ENCODE data around the gene ZSCAN10.
"Not testable (repeated sequence)": the region's sequence is repeated elsewhere in the genome, so short reads cannot be mapped to it uniquely, and the experiment has no call there.

The ZSCAN10 gene

DNA sequence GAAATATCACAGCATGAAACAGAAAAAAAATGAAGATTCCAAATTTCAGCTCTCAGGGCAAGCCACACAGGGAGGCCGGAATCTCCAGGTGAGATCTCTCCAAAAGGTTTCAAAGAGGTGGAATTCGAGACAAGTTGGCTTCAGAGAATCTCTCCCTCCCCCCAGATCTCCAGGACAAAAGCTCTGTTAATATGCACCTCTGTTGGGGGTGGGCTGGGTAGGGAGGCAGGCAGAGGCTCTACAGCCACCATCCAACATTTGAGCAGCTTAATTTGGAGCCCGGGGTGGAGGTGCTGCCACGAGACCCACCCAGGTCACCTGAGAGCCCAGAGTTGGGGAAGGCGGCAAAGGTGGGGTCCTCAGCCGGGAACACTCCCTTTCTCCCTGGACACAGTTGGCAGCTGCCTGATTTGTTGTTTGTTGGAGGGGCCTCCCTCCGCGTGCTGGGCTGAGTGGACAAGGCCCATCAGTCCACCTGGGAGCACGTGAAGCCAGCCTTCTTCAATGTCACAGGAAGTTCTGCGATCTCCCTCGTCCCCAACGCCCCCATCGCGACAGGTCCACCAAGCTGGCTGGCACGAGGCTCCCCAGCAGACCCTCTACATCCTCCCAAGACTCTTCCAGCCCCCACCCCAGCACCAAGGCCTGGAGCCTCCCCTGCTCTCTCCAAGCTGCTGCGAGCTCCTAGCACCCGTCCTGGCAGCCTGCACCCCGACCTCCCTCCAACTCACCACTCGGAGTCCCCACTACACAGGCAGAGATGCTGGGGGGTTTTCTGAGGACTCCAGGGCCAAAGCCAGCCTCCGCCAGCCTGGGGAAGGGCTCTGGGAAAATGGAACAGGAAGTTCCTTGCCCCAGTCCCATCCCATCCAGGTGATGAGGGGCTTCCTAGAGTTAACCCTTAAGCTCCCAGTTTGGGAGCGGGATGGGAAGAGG, at the start of gene ZSCAN10:
ZSCAN10 (minus strand) TSS at position 836 of the 936 bp plus-strand sequence. CDS start 6,357 bp downstream, outside the sequence.
- DNase-seq = no peak

GRCh38 chr16:3148256-3149192, 49.4 kb upstream of the ZSCAN10 start:
- DNase-seq = no peak

DNA sequence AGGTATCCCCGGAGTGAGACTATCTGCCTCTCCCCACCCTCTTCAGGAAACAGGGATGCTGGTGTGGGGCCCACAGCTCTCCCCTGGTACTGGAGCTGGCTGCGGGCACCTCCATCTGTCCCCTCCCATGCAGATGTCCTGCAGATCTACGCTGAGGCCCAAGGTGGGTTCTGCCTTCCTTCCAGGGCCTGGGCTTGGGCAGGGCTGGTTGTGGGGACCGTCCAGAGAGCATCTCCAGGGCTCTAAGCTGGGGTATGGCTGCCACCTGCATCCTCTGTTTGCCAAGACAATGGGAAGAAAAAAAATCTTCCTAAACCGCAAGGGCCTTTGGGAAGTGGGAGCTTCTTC, 48.6 kb upstream of the ZSCAN10 start:
- DNase-seq = no peak

DNA sequence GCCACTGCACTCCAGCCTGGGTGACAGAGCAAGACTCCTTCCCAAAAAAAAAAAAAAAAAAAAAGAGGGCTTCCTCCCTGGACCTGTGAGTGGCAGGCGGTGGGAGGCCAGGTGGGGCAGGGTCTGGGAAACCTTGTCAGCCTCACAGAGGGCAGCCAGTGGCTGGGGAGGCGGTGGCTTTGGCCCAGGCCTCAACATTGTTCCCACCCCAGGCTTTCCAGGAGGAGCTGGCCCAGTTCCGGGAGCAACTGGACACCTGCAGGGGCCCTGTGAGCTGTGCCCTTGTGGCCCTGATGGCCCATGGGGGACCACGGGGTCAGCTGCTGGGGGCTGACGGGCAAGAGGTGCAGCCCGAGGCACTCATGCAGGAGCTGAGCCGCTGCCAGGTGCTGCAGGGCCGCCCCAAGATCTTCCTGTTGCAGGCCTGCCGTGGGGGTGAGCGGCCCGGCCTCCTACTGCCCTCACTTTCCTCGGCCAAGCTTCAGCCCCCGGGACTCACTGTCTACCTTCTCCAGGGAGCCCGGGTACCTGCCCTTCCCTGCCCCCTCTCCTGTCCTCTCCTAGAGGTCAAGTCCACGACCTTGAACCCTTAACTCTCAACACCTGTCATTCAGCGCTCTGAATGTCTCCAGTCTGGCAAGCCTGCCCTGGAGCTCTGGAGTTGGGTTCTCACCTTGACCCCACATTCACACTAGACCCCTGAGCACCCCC, 48.1 kb upstream of the ZSCAN10 start:
- DNase-seq = no peak

- no peak for DNase-seq
Measured at GRCh38 chr16:3145660-3146059, 46.6 kb upstream of the ZSCAN10 start.

GRCh38 chr16:3145151-3145550, 46.1 kb upstream of the ZSCAN10 start:
- DNase-seq = no peak

- no peak for DNase-seq
Measured at GRCh38 chr16:3144321-3144983, 45.4 kb upstream of the ZSCAN10 start.

DNA sequence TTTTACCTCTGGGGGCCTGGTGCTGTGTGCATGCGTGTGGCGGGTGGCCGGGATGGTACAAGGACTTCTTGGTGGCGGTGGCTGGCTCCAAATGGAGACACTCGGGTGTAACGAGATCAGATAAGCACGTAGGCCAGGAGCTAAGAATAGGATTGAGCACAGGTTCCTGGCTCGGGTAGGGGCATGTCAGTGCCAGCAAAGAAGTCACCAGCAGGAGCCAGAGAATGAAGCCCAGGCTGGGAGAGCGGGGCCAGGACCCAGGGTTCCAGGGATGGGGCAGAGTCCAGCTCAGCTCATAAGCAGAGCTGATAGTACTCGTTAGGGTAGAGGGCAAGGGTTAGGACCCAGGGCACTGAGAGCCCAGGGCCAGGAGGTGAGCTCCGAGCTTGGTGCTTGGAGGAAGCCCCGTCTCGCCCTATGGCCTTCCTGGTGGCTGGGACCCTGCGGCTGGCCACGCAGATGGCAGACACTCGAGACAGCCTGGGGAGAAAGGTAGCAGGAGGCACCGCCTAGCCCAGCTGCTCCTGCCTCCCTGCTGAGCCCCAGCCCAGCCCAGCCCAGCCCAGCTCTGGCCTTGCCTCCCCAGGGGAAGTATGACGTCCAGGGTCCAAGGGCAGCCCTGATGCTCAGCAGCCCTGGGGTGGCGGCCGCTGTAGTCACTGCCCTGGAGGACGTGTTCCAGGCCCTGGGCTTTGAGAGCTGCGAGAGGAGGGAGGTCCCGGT, 44.7 kb upstream of the ZSCAN10 start:
- no peak for DNase-seq

GRCh38 chr16:3143189-3143588, 44.1 kb upstream of the ZSCAN10 start:
- no peak for DNase-seq

- no peak for DNase-seq
Measured at GRCh38 chr16:3142770-3143169, 43.7 kb upstream of the ZSCAN10 start.

- no peak for DNase-seq
Measured at GRCh38 chr16:3142327-3142726, 43.2 kb upstream of the ZSCAN10 start.

GRCh38 chr16:3141781-3142311, 42.8 kb upstream of the ZSCAN10 start:
- DNase-seq = no peak

DNA sequence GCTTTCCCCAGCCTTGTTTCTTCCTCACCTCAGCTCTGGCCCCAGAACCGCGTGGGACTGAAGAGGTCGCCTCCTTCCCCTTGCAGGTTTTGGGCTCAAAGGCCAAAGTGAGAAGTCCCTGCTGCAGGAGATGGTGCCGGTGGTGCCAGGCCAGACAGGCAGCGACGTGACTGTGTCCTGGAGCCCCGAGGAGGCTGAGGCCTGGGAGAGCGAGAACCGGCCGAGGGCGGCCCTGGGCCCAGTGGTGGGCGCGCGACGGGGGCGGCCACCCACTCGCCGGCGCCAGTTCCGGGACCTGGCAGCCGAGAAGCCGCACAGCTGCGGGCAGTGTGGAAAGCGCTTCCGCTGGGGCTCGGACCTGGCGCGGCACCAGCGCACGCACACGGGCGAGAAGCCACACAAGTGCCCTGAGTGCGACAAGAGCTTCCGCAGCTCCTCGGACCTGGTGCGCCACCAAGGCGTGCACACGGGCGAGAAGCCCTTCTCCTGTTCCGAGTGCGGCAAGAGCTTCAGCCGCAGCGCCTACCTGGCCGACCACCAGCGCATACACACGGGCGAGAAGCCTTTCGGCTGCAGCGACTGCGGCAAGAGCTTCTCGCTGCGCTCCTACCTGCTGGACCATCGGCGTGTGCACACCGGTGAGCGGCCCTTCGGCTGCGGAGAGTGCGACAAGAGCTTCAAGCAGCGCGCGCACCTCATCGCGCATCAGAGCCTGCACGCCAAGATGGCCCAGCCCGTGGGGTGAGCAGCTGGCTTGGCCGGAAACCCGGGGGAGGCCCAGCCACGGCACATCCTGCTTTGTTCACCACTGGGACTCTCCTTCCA, 41.7 kb upstream of the ZSCAN10 start:
- DNase-seq = no peak

DNA sequence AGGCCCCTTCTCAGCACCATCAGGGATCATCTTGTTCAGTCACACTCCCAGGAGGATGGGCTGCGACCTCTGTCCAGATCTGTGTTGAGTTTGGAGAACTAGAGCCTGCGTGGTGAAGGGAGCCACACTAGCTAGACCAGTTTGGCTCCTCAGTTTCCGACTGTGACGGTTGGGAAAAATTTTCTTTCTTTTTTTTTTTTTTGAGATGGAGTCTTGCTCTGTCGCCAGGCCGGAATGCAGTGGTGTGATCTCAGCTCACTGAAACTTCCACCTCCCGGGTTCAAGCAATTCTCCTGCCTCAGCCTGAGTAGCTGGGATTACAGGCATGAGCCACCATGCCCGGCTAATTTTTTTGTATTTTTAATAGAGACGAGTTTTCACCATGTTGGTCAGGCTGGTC, 40.5 kb upstream of the ZSCAN10 start:
- not testable (repeated sequence) for DNase-seq

- no peak for DNase-seq
Measured at GRCh38 chr16:3138823-3139426, 39.8 kb upstream of the ZSCAN10 start.

DNA sequence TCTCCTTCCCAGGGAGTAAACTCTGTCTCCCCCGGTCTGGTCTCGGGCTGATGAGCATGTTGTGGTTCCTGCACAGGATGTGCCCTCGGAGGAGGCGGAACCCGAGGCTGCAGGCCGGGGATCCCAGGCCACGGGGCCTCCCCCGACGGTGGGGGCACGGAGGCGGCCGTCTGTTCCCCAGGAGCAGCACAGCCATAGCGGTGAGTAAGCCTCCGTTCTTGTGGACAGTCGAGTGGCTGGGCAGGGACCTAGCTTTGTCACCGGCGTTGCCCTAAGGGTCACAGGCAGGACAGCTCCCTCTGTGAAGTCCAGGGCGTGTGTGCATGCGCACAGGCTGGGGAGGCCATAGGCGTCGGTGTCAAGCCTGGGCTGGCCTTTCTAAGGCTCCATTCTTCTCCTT, 39.2 kb upstream of the ZSCAN10 start:
- no peak for DNase-seq

GRCh38 chr16:3137267-3137666, 38.2 kb upstream of the ZSCAN10 start:
- no peak for DNase-seq

- no peak for DNase-seq
Measured at GRCh38 chr16:3135126-3135715, 36.1 kb upstream of the ZSCAN10 start.

DNA sequence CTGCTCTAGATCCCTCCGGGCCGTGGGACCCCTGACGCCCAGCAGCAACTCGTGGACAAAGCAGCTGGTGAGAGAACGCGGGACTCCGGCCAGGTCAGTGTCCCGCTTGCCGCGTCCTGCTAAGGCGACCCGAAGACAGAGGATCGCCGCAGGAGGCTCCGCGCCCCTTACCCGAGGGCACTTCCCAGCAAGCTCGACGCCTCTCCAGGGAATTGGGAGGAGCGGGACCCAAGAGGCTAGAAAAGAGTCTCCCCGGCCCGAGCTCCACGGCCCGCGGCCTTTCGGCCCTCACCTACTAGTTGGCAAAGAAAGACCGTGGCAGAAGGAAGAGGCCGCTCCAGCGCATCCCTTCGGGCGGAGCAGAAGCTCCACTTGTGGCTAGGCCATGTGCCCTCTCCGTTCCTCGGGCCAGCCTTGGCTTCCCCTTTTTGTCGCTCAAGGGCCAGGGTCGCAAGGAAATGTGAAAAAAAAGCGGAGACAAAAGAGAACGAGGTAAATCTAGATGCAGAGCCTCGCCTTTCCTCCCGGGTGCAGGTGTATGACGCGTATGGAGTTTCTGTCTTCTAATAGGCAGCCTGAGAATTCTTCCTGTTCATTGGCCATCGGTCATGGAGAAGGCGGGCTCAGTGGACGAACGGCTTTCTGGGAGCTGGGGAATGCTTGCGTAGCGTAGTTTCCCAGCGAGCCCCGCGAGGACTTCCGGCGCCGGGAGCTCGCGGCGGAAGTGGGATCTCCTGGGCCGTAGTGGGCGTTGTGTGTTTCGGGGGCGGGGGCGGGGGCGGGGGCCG, 35.4 kb upstream of the ZSCAN10 start, which contains the start of gene ZNF213:
ZNF213 (plus strand) TSS at position 692 of the 788 bp plus-strand sequence. CDS start 2,252 bp downstream, outside the sequence.
- DNase-seq = peak; percentile 99

Data from NCI-H1092 treated with DMSO at 0.1 percent for 48 hours (cell line).